Upper lobe of right lung (tissue), 1 donor: ENCODE results near the gene ELMOD3. TPM values are rescaled to one million over a fixed set of nuclear protein-coding genes. Genes with fewer than 3 reads are reported as not detected.
A peak's percentile ranks its signal among the peaks of the same experiment; 100 is the strongest.
"Not testable (repeated sequence)": the region's sequence is repeated elsewhere in the genome, so short reads cannot be mapped to it uniquely, and the experiment has no call there.

Experiments
- ATAC-seq: fragments of 200-7000 bp; cut with Tn5 transposase; one replicate; pipeline ENCODE4 v1.9.1; 2020; ENCODE audit warnings: mild to moderate bottlenecking, moderate library complexity
- DNase-seq: peaks from one replicate; pipeline ENCODE4 v3.0.0-alpha.2; 2020
- H3K27ac ChIP-seq: fragments of 200-600 bp; one replicate; pipeline ENCODE4 v1.8.0; 2022
- H3K27me3 ChIP-seq: fragments of 200-600 bp; one replicate; pipeline ENCODE4 v1.8.0; 2022; ENCODE audit warnings: mild to moderate bottlenecking
- H3K36me3 ChIP-seq: fragments of 200-600 bp; one replicate; pipeline ENCODE4 v1.8.0; 2022
- H3K4me1 ChIP-seq: fragments of 200-600 bp; one replicate; pipeline ENCODE4 v1.8.0; 2022
- H3K4me3 ChIP-seq: fragments of 200-600 bp; one replicate; pipeline ENCODE4 v1.8.0; 2022; ENCODE audit warnings: mild to moderate bottlenecking
- H3K9me3 ChIP-seq: fragments of 200-600 bp; one replicate; pipeline ENCODE4 v1.8.0; 2022
- CTCF ChIP-seq: fragments of 200-600 bp; IDR thresholded peaks from one replicate; pipeline ENCODE4 v1.8.0; 2022; ENCODE audit warnings: antibody characterized with exemption
- intact Hi-C: fragments of 100-400 bp; cut with DNase I; formaldehyde crosslinking; loops from one replicate; pipeline ENCODE4 v1.11.0; 2022
- total RNA-seq: library from RNA; stranded (reverse); fragmentation: NEBNext Ultra II Directional; extraction: Animal tissue kit (Norgen Biotek cat#: 25700); gene quantifications from one replicate; pipeline ENCODE4 v1.2.1, GENCODE V29; 2021
- donor health status: DM: no; HTN: yes; CAD: no; lungs with severe emphysema.

ELMOD3 gene
- total RNA-seq, 1 donor from 2014 or later, result 22.0 TPM

GRCh38 chr2:85357736-85358135, 3.2 kb downstream of the ELMOD3 start:
- no peaks in the 10 kb centered on the region for H3K9me3 ChIP-seq
- intact Hi-C loops, result no loop called here
- ATAC-seq, result no peak
- peaks cover 38% of the 10 kb centered on the region for H3K36me3 ChIP-seq
- H3K27ac ChIP-seq, result no peak overlapping the region
- no peaks in the 10 kb centered on the region for H3K27me3 ChIP-seq
- peaks cover 23% of the 10 kb centered on the region for H3K4me1 ChIP-seq
- no peak overlapping the region for H3K4me3 ChIP-seq
- no peak for TF ChIP-seq CTCF
- no peak for DNase-seq

DNA sequence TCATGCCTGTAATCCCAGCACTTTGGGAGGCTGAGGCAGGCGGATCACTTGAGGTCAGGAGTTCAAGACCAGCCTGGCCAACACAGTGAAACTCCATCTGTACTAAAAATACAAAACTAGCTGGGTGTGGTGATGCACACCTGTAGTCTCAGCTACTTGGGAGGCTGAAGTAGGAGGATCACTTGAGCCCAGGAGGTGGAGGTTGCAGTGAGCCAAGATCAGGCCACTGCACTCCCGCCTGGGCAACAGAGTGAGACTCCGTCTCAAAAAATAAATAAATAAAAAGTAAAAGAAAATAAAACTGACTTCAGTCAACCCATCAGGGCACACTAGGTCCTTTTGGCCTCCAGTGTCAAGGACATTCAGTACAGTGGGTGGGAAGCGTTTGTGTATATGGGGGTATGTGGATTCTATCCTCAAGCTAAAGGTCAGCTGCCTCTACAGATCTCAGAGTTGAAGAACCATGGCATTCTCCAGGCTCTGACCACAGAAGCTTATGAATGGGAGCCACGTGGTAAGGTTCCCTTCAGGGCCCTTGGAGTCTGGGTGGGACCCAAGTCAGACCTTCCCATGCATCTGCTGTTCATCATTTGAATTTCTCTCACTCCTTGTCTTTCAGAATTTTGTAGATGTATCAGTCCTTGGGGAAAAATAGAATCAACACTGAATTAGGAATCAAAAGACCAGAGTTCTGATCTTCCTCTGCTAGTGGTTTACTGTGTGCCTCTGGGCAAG, 8.3 kb downstream of the ELMOD3 start:
- intact Hi-C loops, H3K4me3 ChIP-seq, H3K27me3 ChIP-seq, H3K27ac ChIP-seq, H3K4me1 ChIP-seq, H3K9me3 ChIP-seq, DNase-seq, ATAC-seq: not testable (repeated sequence)
- peaks cover 47% of the 10 kb centered on the region for H3K36me3 ChIP-seq

- DNase-seq, result no peak
- H3K27ac ChIP-seq, result no peak overlapping the region
Observed at GRCh38 chr2:85367180-85367579, 12.6 kb downstream of the ELMOD3 start.

GRCh38 chr2:85368921-85369320, 14.4 kb downstream of the ELMOD3 start:
- H3K4me1 ChIP-seq, result no peaks in the 10 kb centered on the region
- TF ChIP-seq CTCF, result no peak
- H3K36me3 ChIP-seq, result peaks cover 3% of the 10 kb centered on the region
- DNase-seq, result no peak
- intact Hi-C loops, result no loop called here
- H3K27me3 ChIP-seq, result no peaks in the 10 kb centered on the region
- no peak for ATAC-seq
- H3K27ac ChIP-seq, result no peak overlapping the region
- no peaks in the 10 kb centered on the region for H3K9me3 ChIP-seq
- no peak overlapping the region for H3K4me3 ChIP-seq

More at GRCh38 chr2:85367180-85367579, 12.6 kb downstream of the ELMOD3 start:
- ATAC-seq, result no peak
- intact Hi-C loops, result no loop called here
- no peak overlapping the region for H3K4me3 ChIP-seq
- H3K9me3 ChIP-seq, result no peaks in the 10 kb centered on the region
- no peak for TF ChIP-seq CTCF
- peaks cover 20% of the 10 kb centered on the region for H3K36me3 ChIP-seq
- no peaks in the 10 kb centered on the region for H3K4me1 ChIP-seq
- H3K27me3 ChIP-seq, result no peaks in the 10 kb centered on the region

GRCh38 chr2:85369500-85369899, 14.9 kb downstream of the ELMOD3 start:
- Histone ChIP-seq H3K4me1 (no peaks in the 10 kb centered on the region), H3K4me3 (no peak overlapping the region), H3K9me3 (no peaks in the 10 kb centered on the region), H3K27me3 (no peaks in the 10 kb centered on the region), H3K27ac (no peak overlapping the region), H3K36me3 (peaks cover 3% of the 10 kb centered on the region)
- no peak for DNase-seq
- no peak for ATAC-seq
- TF ChIP-seq CTCF, result no peak
- intact Hi-C loops, result no loop called here

DNA sequence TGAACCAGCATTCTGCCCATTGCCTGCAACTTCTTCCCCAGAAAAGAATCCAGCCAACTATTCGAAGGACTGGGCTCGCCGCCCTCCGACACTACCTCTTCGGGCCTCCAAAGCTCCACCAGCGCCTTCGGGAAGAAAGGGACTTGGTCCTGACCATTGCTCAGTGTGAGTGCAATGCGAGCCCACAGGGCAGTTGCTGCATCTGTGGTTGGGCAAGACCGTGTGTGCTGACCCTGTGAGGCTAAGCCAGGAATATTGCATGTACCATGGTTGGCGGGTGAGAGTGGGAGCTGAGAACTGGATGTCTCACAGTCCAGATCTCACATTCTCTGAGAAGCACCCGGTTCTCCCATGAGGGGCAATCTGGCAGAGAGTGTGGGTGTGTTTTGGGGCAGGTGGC, 16.5 kb downstream of the ELMOD3 start:
- intact Hi-C loops, result no loop called here
- Histone ChIP-seq H3K4me3 (no peak overlapping the region), H3K27me3 (no peaks in the 10 kb centered on the region), H3K4me1 (no peaks in the 10 kb centered on the region), H3K27ac (no peak overlapping the region), H3K36me3 (peaks cover 7% of the 10 kb centered on the region), H3K9me3 (no peaks in the 10 kb centered on the region)
- peak; percentile 15 for ATAC-seq
- TF ChIP-seq CTCF, result no peak
- no peak for DNase-seq
